GM21737 (cell line): ENCODE data around the gene CNGB1.
"Not testable (repeated sequence)": the region's sequence is repeated elsewhere in the genome, so short reads cannot be mapped to it uniquely, and the experiment has no call there.

Experiments
- ATAC-seq: cut with Tn5 transposase; IDR thresholded peaks from one replicate; pipeline ENCODE4 v1.9.1; 2021; ENCODE audit warnings: mild to moderate bottlenecking, moderate library complexity; ENCODE audit not compliant: unreplicated experiment

Gene CNGB1

GRCh38 chr16:57890752-57891111 is 80.2 kb downstream of the CNGB1 start:
- no peak for ATAC-seq

GRCh38 chr16:57889960-57890751 is 80.8 kb downstream of the CNGB1 start:
- ATAC-seq: no peak

GRCh38 chr16:57889522-57889921 is 81.4 kb downstream of the CNGB1 start:
- no peak for ATAC-seq

GRCh38 chr16:57889111-57889510 is 81.8 kb downstream of the CNGB1 start:
- no peak for ATAC-seq

- no peak for ATAC-seq
These were observed 82.8 kb downstream of the CNGB1 start for GRCh38 chr16:57888128-57888527.

- ATAC-seq: no peak
These were observed 83.2 kb downstream of the CNGB1 start for GRCh38 chr16:57887711-57888110.

GRCh38 chr16:57886427-57886826 is 84.5 kb downstream of the CNGB1 start:
- ATAC-seq: no peak

GRCh38 chr16:57884655-57885133 is 86.2 kb downstream of the CNGB1 start:
- no peak for ATAC-seq

GRCh38 chr16:57883953-57884654 is 86.8 kb downstream of the CNGB1 start:
- no peak for ATAC-seq

GRCh38 chr16:57883480-57883879 is 87.4 kb downstream of the CNGB1 start:
- ATAC-seq: no peak

- ATAC-seq: no peak
These were observed 88.1 kb downstream of the CNGB1 start for GRCh38 chr16:57882792-57883191.

GRCh38 chr16:57882206-57882605 is 88.7 kb downstream of the CNGB1 start:
- ATAC-seq: no peak

- no peak for ATAC-seq
These were observed 92.3 kb downstream of the CNGB1 start for GRCh38 chr16:57878586-57878985.

GRCh38 chr16:57876210-57876609 is 94.7 kb downstream of the CNGB1 start:
- ATAC-seq: no peak

- ATAC-seq: no peak
These were observed 95.6 kb downstream of the CNGB1 start for GRCh38 chr16:57875347-57875746.

GRCh38 chr16:57873218-57873617 is 97.7 kb downstream of the CNGB1 start:
- ATAC-seq: no peak

- not testable (repeated sequence) for ATAC-seq
These were observed 98.2 kb downstream of the CNGB1 start for GRCh38 chr16:57872764-57873163.

- ATAC-seq: no peak
These were observed 99.5 kb downstream of the CNGB1 start for GRCh38 chr16:57871456-57871855.

GRCh38 chr16:57870753-57871454 is 100.0 kb downstream of the CNGB1 start:
- ATAC-seq: no peak

GRCh38 chr16:57868913-57869520 is 101.9 kb downstream of the CNGB1 start:
- no peak for ATAC-seq

- no peak for ATAC-seq
These were observed 103.8 kb downstream of the CNGB1 start for GRCh38 chr16:57867000-57867561.
